Measurements from ENCODE around the gene SH3GL2. TPM values are rescaled to one million over a fixed set of nuclear protein-coding genes. Genes with fewer than 3 reads are reported as not detected.

SH3GL2 gene
- polyA plus RNA-seq, 3 donors, result not detected

DNA sequence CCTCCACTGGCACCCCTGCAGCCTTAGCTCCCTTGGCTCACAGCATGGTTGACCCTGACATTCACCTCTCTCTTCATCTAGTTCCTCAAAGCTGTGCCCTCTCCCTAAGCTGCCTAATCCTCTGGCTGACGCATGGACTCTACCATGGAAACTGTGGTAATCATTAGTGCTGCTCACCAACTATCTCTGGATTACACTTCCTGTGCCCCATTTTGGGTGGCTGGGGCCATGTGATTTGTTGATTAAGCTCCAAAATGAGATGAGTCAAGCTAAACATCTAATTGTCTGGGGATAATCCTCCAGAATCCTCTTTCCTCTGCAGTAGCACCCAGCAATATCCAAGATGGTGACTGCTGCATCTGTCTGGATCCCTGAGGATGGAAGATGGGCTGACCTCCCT lies 264.4 kb downstream of the SH3GL2 start:
- H3K4me3 Mint-ChIP-seq, result no peak overlapping the region
- peaks cover 8 to 20% (median 15%) of the 10 kb centered on the region in 7 donors for H3K9me3 Mint-ChIP-seq
- no peaks in the 10 kb centered on the region for H3K4me1 Mint-ChIP-seq
- intact Hi-C loops (cut with micrococcal nuclease), result no loop called here
- peaks cover 0 to 3% (median 1%) of the 10 kb centered on the region in 3 donors for H3K27me3 Mint-ChIP-seq (ENCODE audit: low read depth in 3 of 3)
- WGBS (ENCODE audit: insufficient coverage), result 100% methylated on average over 1 of the region's 1 CpG
- TF ChIP-seq, protein P1, sequence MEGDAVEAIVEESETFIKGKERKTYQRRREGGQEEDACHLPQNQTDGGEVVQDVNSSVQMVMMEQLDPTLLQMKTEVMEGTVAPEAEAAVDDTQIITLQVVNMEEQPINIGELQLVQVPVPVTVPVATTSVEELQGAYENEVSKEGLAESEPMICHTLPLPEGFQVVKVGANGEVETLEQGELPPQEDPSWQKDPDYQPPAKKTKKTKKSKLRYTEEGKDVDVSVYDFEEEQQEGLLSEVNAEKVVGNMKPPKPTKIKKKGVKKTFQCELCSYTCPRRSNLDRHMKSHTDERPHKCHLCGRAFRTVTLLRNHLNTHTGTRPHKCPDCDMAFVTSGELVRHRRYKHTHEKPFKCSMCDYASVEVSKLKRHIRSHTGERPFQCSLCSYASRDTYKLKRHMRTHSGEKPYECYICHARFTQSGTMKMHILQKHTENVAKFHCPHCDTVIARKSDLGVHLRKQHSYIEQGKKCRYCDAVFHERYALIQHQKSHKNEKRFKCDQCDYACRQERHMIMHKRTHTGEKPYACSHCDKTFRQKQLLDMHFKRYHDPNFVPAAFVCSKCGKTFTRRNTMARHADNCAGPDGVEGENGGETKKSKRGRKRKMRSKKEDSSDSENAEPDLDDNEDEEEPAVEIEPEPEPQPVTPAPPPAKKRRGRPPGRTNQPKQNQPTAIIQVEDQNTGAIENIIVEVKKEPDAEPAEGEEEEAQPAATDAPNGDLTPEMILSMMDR (IDR thresholded peaks at IDR 0.05), result no peak
- Histone ChIP-seq H3K9me3 (replicated peaks in 1 of 2; ENCODE audit: control insufficient read depth in 1 of 2, insufficient read depth in 1 of 2, low read length in 2 of 2) (peaks cover 10 to 11% of the 10 kb centered on the region in 2 donors), H3K27ac (ENCODE audit: low read depth in 1 of 2, low read length in 2 of 2) (no peak overlapping the region), H3K36me3 (replicated peaks in 1 of 2; ENCODE audit: control insufficient read depth in 1 of 2, insufficient read depth in 2 of 2, low read length in 2 of 2) (no peaks in the 10 kb centered on the region), H3K4me1 (ENCODE audit: control insufficient read depth in 1 of 2, insufficient read depth in 2 of 2, low read length in 2 of 2) (no peaks in the 10 kb centered on the region), H3K9ac (ENCODE audit: insufficient read depth, low read length, poor library complexity, severe bottlenecking) (no peak overlapping the region), H4K20me1 (ENCODE audit: insufficient read depth, low read length) (no peaks in the 10 kb centered on the region), H3K4me3 (replicated peaks in 1 of 3; ENCODE audit: low read depth in 2 of 3, low read length in 3 of 3) (no peak overlapping the region), H3K27me3 (ENCODE audit: control insufficient read depth in 2 of 2, insufficient read depth in 2 of 2, low read length in 2 of 2) (no peaks in the 10 kb centered on the region), H2AFZ (ENCODE audit: insufficient read depth, low read depth, low read length, poor library complexity, severe bottlenecking) (no peak overlapping the region), H3K79me2 (ENCODE audit: insufficient read depth, low read length) (no peaks in the 10 kb centered on the region), H3K4me2 (replicated peaks; ENCODE audit: extremely low read depth, low read length, poor library complexity, severe bottlenecking) (no peak overlapping the region)
- DNase-seq, result no peak
- no peak overlapping the region for H3K27ac Mint-ChIP-seq
- no peaks in the 10 kb centered on the region for H3K36me3 Mint-ChIP-seq
